SK-N-MC (cell line): ENCODE data around the gene LMX1A.

Experiments
- EZH2 ChIP-seq: fragments of 200-600 bp; sonication (generic); IDR thresholded peaks from one replicate; pipeline ENCODE4 v1.6.1; 2017; ENCODE audit warnings: antibody characterized with exemption
- FOXP2 ChIP-seq: optimal IDR thresholded peaks from 2 replicates; pipeline ENCODE3; 2011; ENCODE audit warnings: mild to moderate bottlenecking, moderate library complexity; ENCODE audit not compliant: insufficient read depth; ENCODE audit errors: extremely low read length, control extremely low read depth
- POLR2AphosphoS5 ChIP-seq: IDR thresholded peaks from 2 replicates; pipeline ENCODE4 v1.6.1; 2012; ENCODE audit warnings: mild to moderate bottlenecking, low read depth, low read length, borderline replicate concordance

GRCh38 chr1:165222580-165222979, 133.9 kb downstream of the LMX1A start:
- TF ChIP-seq POLR2AphosphoS5: no peak
- no peak for TF ChIP-seq EZH2
- no peak for TF ChIP-seq FOXP2
